Transverse colon (tissue), 4 donors: Measurements from ENCODE around the gene BMPR1B. TPM values are rescaled to one million over a fixed set of nuclear protein-coding genes. Genes with fewer than 3 reads are reported as not detected.

Source experiments
- DNase-seq: peaks from one replicate; pipeline ENCODE4 v3.0.0-alpha.2; 2019
- H3K27ac ChIP-seq, 4 donors: fragments of 200-600 bp; sonication (generic); 2 replicates each; pipeline ENCODE4 v1.5.1; 2016 to 2018; ENCODE audit warnings: inconsistent platforms in 4 of 4
- H3K27me3 ChIP-seq: fragments of 200-600 bp; sonication (generic); 2 replicates; pipeline ENCODE4 v1.5.1; 2017; ENCODE audit warnings: inconsistent platforms
- H3K36me3 ChIP-seq, 4 donors: fragments of 200-600 bp; sonication (generic); 2 replicates each; pipeline ENCODE4 v1.5.1; 2017 to 2019; ENCODE audit warnings: inconsistent platforms in 4 of 4
- H3K4me1 ChIP-seq, 4 donors: fragments of 200-600 bp; sonication (generic); 2 replicates each; pipeline ENCODE4 v1.5.1; 2017 to 2020; ENCODE audit warnings: inconsistent platforms in 4 of 4
- H3K4me3 ChIP-seq, 4 donors: fragments of 200-600 bp; sonication (generic); 1 replicate in 1 of 4; 2 replicates in 3 of 4; pipeline versions ENCODE4 v1.5.1 to v1.6.1; 2017 to 2019; ENCODE audit warnings: inconsistent platforms in 4 of 4
- H3K9me3 ChIP-seq, 2 donors: fragments of 200-600 bp; sonication (generic); 2 replicates each; pipeline ENCODE4 v1.5.1; 2017 to 2019; ENCODE audit warnings: inconsistent platforms in 2 of 2
- CTCF ChIP-seq, 5 experiments: fragments of 200-600 bp in 3 of 5; fragments of 450-650 bp in 2 of 5; sonication (generic) in 3 of 5; IDR thresholded peaks; 1 replicate in 2 of 5; 2 replicates in 3 of 5; pipeline ENCODE4 v1.5.1; 2016 to 2017; ENCODE audit warnings: antibody characterized with exemption in 5 of 5, inconsistent platforms in 3 of 5, mild to moderate bottlenecking in 2 of 5, moderate library complexity in 1 of 5
- EP300 ChIP-seq: sonication (generic); formaldehyde crosslinking; IDR thresholded peaks from one replicate; pipeline ENCODE4 v1.6.1; 2017; ENCODE audit warnings: antibody characterized with exemption, low read depth
- POLR2A ChIP-seq: fragments of 450-650 bp; IDR thresholded peaks from one replicate; pipeline ENCODE4 v1.6.1; 2016; ENCODE audit warnings: antibody characterized with exemption, mild to moderate bottlenecking, moderate library complexity
- POLR2AphosphoS5 ChIP-seq, 3 donors: sonication (generic); formaldehyde crosslinking; IDR thresholded peaks; one replicate each; pipeline ENCODE4 v1.6.1; 2016; ENCODE audit warnings: antibody characterized with exemption in 3 of 3
- WGBS, 2 donors: methylation state at CpG; one replicate each; pipeline ENCODE4 v1.1.5; 2018; ENCODE audit warnings: low coverage in 1 of 2; 5-methylcytosine and 5-hydroxymethylcytosine counted together
- in situ Hi-C, 4 donors: fragments of 200-750 bp; cut with MboI; loops; one replicate each; pipeline versions ENCODE4 v1.15.0 to v1.15.1; 2017; ENCODE audit warnings: low sequenced_read_pairs in 3 of 4, low pct_ligation_motif_present in 1 of 4, low pct_unique_long_range_greater_than_20kb in 1 of 4
- intact Hi-C: fragments of 100-400 bp; cut with DNase I; formaldehyde crosslinking; loops from one replicate; pipeline ENCODE4 v1.15.1; 2023; ENCODE audit warnings: low total_unique reads
- total RNA-seq, 4 donors: library from RNA; depleted of rRNA; stranded (reverse); fragments of >200 nt; gene quantifications; one replicate each; pipeline ENCODE4 v1.1.0, GENCODE V29; 2016

BMPR1B gene
- total RNA-seq, 4 donors from 2014 or later, result 0.64 to 3.2 (median 0.68) TPM; not detected in 1

- Histone ChIP-seq H3K36me3 (no peaks in the 10 kb centered on the region), H3K4me1 (no peaks in the 10 kb centered on the region), H3K27ac (no peak overlapping the region), H3K4me3 (no peak overlapping the region), H3K27me3 (no peaks in the 10 kb centered on the region), H3K9me3 (no peaks in the 10 kb centered on the region)
- no peak for DNase-seq
- no peak for TF ChIP-seq POLR2A
- TF ChIP-seq POLR2AphosphoS5 (IDR thresholded peaks at IDR 0.05), result no peak
- TF ChIP-seq EP300, result no peak
- TF ChIP-seq CTCF (IDR thresholded peaks at IDR 0.05), result no peak
- intact Hi-C loops (no loop called here), in situ Hi-C loops (no loop called here)
- WGBS, 2 donors, result 81 to 90% methylated on average over 4 to 5 of the region's 5 CpGs
These were observed 168.1 kb downstream of the BMPR1B start for GRCh38 chr4:94925764-94926347.

GRCh38 chr4:94926936-94927335, 169.2 kb downstream of the BMPR1B start:
- in situ Hi-C loops (no loop called here), intact Hi-C loops (no loop called here)
- H3K36me3 ChIP-seq, result no peaks in the 10 kb centered on the region

GRCh38 chr4:94927696-94928095, 169.9 kb downstream of the BMPR1B start:
- H3K9me3 ChIP-seq, result no peaks in the 10 kb centered on the region
- intact Hi-C loops (no loop called here), in situ Hi-C loops (no loop called here)
- H3K27me3 ChIP-seq, result no peaks in the 10 kb centered on the region
- no peak overlapping the region for H3K4me3 ChIP-seq
- DNase-seq, result no peak
- 60 to 90% methylated on average over 1 of the region's 1 CpG for WGBS, 2 donors
- no peaks in the 10 kb centered on the region for H3K36me3 ChIP-seq
- no peak overlapping the region for H3K27ac ChIP-seq
- no peaks in the 10 kb centered on the region for H3K4me1 ChIP-seq
- TF ChIP-seq POLR2A, result no peak
- no peak for TF ChIP-seq POLR2AphosphoS5 (IDR thresholded peaks at IDR 0.05)
- TF ChIP-seq EP300, result no peak
- no peak for TF ChIP-seq CTCF (IDR thresholded peaks at IDR 0.05)

More at GRCh38 chr4:94926936-94927335, 169.2 kb downstream of the BMPR1B start:
- TF ChIP-seq POLR2AphosphoS5 (IDR thresholded peaks at IDR 0.05), result no peak
- TF ChIP-seq CTCF (IDR thresholded peaks at IDR 0.05), result no peak
- no peak for TF ChIP-seq POLR2A
- no peak for TF ChIP-seq EP300
- Histone ChIP-seq H3K27me3 (no peaks in the 10 kb centered on the region), H3K9me3 (no peaks in the 10 kb centered on the region), H3K4me1 (no peaks in the 10 kb centered on the region), H3K27ac (no peak overlapping the region), H3K4me3 (no peak overlapping the region)
- no peak for DNase-seq
- WGBS, 2 donors, result 44 to 68% methylated on average over 2 of the region's 2 CpGs

- H3K4me1 ChIP-seq, result no peaks in the 10 kb centered on the region
- no peak overlapping the region for H3K27ac ChIP-seq
- intact Hi-C loops, result no loop called here
- 72 to 74% methylated on average over 5 of the region's 5 CpGs for WGBS, 2 donors
- H3K4me3 ChIP-seq, result no peak overlapping the region
- H3K36me3 ChIP-seq, result no peaks in the 10 kb centered on the region
- in situ Hi-C loops, result no loop called here
- DNase-seq, result no peak
- no peak for TF ChIP-seq EP300
- TF ChIP-seq CTCF (IDR thresholded peaks at IDR 0.05), result no peak
- TF ChIP-seq POLR2AphosphoS5 (IDR thresholded peaks at IDR 0.05), result no peak
- TF ChIP-seq POLR2A, result no peak
- H3K27me3 ChIP-seq, result no peaks in the 10 kb centered on the region
- H3K9me3 ChIP-seq, result no peaks in the 10 kb centered on the region
These were observed 171.9 kb downstream of the BMPR1B start for GRCh38 chr4:94929696-94930095.
